ENCODE results near the gene CDHR5. TPM values are rescaled to one million over a fixed set of nuclear protein-coding genes. Genes with fewer than 3 reads are reported as not detected.

Gene CDHR5
- total RNA-seq, 1 donor from 2014 or later = not detected

GRCh38 chr11:612961-613300, 11.8 kb downstream of the CDHR5 start:
- Histone ChIP-seq H3K27ac (no peak overlapping the region), H3K9me3 (no peaks in the 10 kb centered on the region), H3K27me3 (no peaks in the 10 kb centered on the region), H3K4me3 (no peak overlapping the region), H3K36me3 (peaks cover 0 to 53% of the 10 kb centered on the region in 2 donors), H3K4me1 (peaks cover 36% of the 10 kb centered on the region)
- no peak for TF ChIP-seq POLR2A (IDR thresholded peaks at IDR 0.05)
- TF ChIP-seq, protein P1, sequence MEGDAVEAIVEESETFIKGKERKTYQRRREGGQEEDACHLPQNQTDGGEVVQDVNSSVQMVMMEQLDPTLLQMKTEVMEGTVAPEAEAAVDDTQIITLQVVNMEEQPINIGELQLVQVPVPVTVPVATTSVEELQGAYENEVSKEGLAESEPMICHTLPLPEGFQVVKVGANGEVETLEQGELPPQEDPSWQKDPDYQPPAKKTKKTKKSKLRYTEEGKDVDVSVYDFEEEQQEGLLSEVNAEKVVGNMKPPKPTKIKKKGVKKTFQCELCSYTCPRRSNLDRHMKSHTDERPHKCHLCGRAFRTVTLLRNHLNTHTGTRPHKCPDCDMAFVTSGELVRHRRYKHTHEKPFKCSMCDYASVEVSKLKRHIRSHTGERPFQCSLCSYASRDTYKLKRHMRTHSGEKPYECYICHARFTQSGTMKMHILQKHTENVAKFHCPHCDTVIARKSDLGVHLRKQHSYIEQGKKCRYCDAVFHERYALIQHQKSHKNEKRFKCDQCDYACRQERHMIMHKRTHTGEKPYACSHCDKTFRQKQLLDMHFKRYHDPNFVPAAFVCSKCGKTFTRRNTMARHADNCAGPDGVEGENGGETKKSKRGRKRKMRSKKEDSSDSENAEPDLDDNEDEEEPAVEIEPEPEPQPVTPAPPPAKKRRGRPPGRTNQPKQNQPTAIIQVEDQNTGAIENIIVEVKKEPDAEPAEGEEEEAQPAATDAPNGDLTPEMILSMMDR (IDR thresholded peaks at IDR 0.05) = no peak
- DNase-seq (ENCODE audit: extremely low spot score in 2 of 2) = no peak
- intact Hi-C loops (cut with DNase I) = no loop called here

DNA sequence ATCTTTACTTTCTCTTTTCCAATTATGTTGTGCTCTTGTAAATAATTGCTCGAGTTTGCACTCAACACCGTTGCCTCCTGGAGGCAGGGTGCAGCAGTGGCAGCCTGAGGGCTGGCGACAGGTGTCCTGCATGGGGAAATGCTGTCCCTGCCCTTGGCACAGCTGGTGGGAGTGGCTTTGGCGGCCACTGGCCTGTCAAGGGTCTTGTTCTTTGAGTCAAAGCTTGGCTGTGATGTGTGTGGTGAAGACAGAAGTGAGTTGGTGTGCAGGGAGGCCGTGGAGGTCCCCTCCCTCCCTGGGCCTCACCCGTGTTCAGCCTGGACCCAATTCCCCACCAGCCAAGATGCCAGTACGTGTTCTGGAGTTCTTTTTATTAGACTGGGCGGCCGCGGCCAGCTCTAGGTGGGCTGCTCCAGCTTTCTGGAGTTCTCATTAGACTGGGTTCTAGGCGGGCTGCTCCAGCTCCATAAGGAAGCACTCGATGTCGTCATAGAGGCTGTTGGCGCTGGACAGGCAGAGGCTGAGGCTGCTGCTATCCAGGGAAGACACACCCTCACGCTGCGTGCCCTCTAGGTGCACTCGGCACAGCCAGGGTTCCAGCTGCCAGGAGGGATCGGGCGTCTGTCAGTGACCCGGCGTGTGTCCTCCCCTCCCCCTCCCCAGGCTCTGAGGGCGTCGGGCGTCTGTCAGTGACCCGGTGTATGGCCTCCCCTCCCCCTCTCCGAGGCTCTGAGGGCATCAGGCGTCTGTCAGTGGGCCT, 12.4 kb downstream of the CDHR5 start:
- DNase-seq (ENCODE audit: extremely low spot score in 2 of 2) = peak in 1 of 2 donors; percentile 84
- intact Hi-C loops (cut with DNase I) = no loop called here
- Histone ChIP-seq H3K4me3 (no peak overlapping the region), H3K9me3 (no peaks in the 10 kb centered on the region), H3K27ac (no peak overlapping the region), H3K27me3 (no peaks in the 10 kb centered on the region), H3K36me3 (peaks cover 0 to 57% of the 10 kb centered on the region in 2 donors), H3K4me1 (peaks cover 36% of the 10 kb centered on the region)
- no peak for TF ChIP-seq POLR2AphosphoS5 (IDR thresholded peaks at IDR 0.05; ENCODE audit: insufficient read depth in 1 of 2, low read depth in 1 of 2)

GRCh38 chr11:611001-611996, 13.5 kb downstream of the CDHR5 start:
- peak in 1 of 2 donors; percentile 79 for DNase-seq (ENCODE audit: extremely low spot score in 2 of 2)
- no peaks in the 10 kb centered on the region for H3K27me3 ChIP-seq
- intact Hi-C loops (cut with DNase I) = no loop called here

GRCh38 chr11:610146-610801, 14.5 kb downstream of the CDHR5 start:
- DNase-seq (ENCODE audit: extremely low spot score in 2 of 2) = no peak

More at GRCh38 chr11:611001-611996, 13.5 kb downstream of the CDHR5 start:
- TF ChIP-seq POLR2A (IDR thresholded peaks at IDR 0.05) (no peak), POLR2AphosphoS5 (IDR thresholded peaks at IDR 0.05; ENCODE audit: insufficient read depth in 1 of 2, low read depth in 1 of 2) (no peak)
- TF ChIP-seq, protein P1 (IDR thresholded peaks at IDR 0.05) = no peak
- peaks cover 0 to 68% of the 10 kb centered on the region in 2 donors for H3K36me3 ChIP-seq
- no peak overlapping the region for H3K4me3 ChIP-seq
- H3K9me3 ChIP-seq = no peaks in the 10 kb centered on the region
- peaks cover 31% of the 10 kb centered on the region for H3K4me1 ChIP-seq
- H3K27ac ChIP-seq = no peak overlapping the region

More at GRCh38 chr11:610146-610801, 14.5 kb downstream of the CDHR5 start:
- Histone ChIP-seq H3K4me3 (no peak overlapping the region), H3K4me1 (peaks cover 26% of the 10 kb centered on the region), H3K36me3 (peaks cover 0 to 79% of the 10 kb centered on the region in 2 donors), H3K27ac (no peak overlapping the region), H3K27me3 (no peaks in the 10 kb centered on the region), H3K9me3 (no peaks in the 10 kb centered on the region)
- intact Hi-C loops (cut with DNase I) = no loop called here
- TF ChIP-seq POLR2AphosphoS5 (IDR thresholded peaks at IDR 0.05; ENCODE audit: insufficient read depth in 1 of 2, low read depth in 1 of 2) = no peak
- TF ChIP-seq, protein P1 (IDR thresholded peaks at IDR 0.05) = no peak
- TF ChIP-seq POLR2A (IDR thresholded peaks at IDR 0.05) = no peak

All from vagina (tissue), 2 donors.